Ascending aorta (tissue), 2 donors: ENCODE measurements around the gene APC2. TPM values are rescaled to one million over a fixed set of nuclear protein-coding genes. Genes with fewer than 3 reads are reported as not detected.

ENCODE experiments used
- DNase-seq, 2 donors: peaks; one replicate each; pipeline ENCODE4 v3.0.0-alpha.2; 2019; ENCODE audit warnings: low spot score in 2 of 2
- H3K27ac ChIP-seq, 2 donors: fragments of 200-600 bp; sonication (generic); one replicate each; pipeline ENCODE4 v1.5.1; 2016 to 2017; ENCODE audit warnings: mild to moderate bottlenecking in 1 of 2
- H3K27me3 ChIP-seq: fragments of 200-600 bp; sonication (generic); one replicate; pipeline ENCODE4 v1.5.1; 2017
- H3K36me3 ChIP-seq, 2 donors: fragments of 200-600 bp; sonication (generic); one replicate each; pipeline ENCODE4 v1.5.1; 2016
- H3K4me1 ChIP-seq, 2 donors: fragments of 200-600 bp; sonication (generic); one replicate each; pipeline ENCODE4 v1.5.1; 2016 to 2017; ENCODE audit warnings: mild to moderate bottlenecking in 1 of 2
- H3K4me3 ChIP-seq, 2 donors: fragments of 200-600 bp; sonication (generic); one replicate each; pipeline ENCODE4 v1.5.1; 2016 to 2017; ENCODE audit warnings: mild to moderate bottlenecking in 1 of 2
- H3K9me3 ChIP-seq, 2 donors: fragments of 200-600 bp; sonication (generic); one replicate each; pipeline ENCODE4 v1.5.1; 2016
- intact Hi-C: fragments of 100-400 bp; cut with DNase I; formaldehyde crosslinking; loops from one replicate; pipeline ENCODE4 v1.15.1; 2023
- total RNA-seq: library from RNA; depleted of rRNA; stranded (reverse); fragments of >200 nt; gene quantifications from one replicate; pipeline ENCODE4 v1.1.0, GENCODE V29; 2016
- TF ChIP-seq, protein P1 (sequence below), 3 experiments: fragments of 200-600 bp in 2 of 3; fragments of 450-650 bp in 1 of 3; sonication (generic) in 2 of 3; IDR thresholded peaks; one replicate each; pipeline ENCODE4 v1.5.1; 2016 to 2019; ENCODE audit warnings: antibody characterized with exemption in 3 of 3, mild to moderate bottlenecking in 1 of 3, moderate library complexity in 1 of 3

The APC2 gene
- total RNA-seq, 1 donor from 2014 or later, result not detected

DNA sequence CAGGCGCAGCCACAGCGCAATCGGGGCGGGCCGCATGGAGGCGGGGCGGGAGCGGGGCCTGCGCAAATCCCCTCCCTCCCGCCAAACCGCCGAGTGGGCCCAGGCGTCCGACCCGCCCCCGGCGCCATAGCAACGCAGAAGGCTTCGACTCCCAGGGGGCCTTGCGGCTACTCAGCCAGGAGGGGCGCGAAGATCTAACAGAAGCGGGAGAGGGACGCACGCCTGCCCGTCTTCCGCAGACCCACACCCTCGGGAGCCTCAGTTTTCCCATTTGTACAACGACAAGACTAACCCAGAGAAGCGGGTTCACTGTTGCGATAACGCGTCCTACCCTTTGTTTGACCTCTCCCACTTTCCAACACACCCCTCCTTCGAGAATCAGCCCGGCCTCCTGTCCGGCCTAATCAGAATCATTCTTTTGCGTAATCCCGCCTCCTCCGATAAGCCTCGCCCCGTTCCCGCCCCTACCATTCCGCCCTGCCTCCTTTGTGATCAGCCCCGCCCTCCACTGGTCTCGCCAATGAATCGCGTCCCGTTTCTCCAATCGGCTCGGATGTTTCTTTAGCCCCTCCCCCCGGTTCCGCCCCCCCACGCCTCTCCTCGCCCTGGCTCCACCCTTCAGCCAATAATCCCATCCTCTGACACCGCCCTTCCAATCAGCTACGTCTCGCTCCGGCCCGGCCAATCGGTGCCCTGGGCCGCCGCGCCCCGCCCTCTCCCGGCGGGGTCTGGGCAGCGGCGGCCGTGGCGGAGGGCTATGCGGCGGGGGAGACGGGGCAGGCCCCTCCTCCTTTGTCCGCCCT, 40.6 kb downstream of the APC2 start, which contains the start of gene PCSK4:
PCSK4 (minus strand) TSS at position 40 of the 803 bp plus-strand sequence; CDS start at position 36, 4 bp downstream.
- peak within 1 kb of the TSS; percentile 64 to 82 for H3K4me3 ChIP-seq
- peak within 1 kb of the TSS; percentile 22 to 67 for H3K27ac ChIP-seq
- H3K4me1 ChIP-seq, result peaks cover 8 to 14% of the 10 kb centered on the region in 2 donors
- no peaks in the 10 kb centered on the region for H3K36me3 ChIP-seq
- DNase-seq, result peak; percentile 95 to 99
- H3K27me3 ChIP-seq, result no peaks in the 10 kb centered on the region
- TF ChIP-seq, protein P1, sequence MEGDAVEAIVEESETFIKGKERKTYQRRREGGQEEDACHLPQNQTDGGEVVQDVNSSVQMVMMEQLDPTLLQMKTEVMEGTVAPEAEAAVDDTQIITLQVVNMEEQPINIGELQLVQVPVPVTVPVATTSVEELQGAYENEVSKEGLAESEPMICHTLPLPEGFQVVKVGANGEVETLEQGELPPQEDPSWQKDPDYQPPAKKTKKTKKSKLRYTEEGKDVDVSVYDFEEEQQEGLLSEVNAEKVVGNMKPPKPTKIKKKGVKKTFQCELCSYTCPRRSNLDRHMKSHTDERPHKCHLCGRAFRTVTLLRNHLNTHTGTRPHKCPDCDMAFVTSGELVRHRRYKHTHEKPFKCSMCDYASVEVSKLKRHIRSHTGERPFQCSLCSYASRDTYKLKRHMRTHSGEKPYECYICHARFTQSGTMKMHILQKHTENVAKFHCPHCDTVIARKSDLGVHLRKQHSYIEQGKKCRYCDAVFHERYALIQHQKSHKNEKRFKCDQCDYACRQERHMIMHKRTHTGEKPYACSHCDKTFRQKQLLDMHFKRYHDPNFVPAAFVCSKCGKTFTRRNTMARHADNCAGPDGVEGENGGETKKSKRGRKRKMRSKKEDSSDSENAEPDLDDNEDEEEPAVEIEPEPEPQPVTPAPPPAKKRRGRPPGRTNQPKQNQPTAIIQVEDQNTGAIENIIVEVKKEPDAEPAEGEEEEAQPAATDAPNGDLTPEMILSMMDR (IDR thresholded peaks at IDR 0.05), result peak in 1 of 3 experiments; percentile 5
- intact Hi-C loops, result loop anchor here (1.0 to 5.0 kb wide), 4 partner anchors 11 to 213 kb away; partner anchors contain the start of genes C19orf25, FAM174C and RPS15
- H3K9me3 ChIP-seq, result no peaks in the 10 kb centered on the region

DNA sequence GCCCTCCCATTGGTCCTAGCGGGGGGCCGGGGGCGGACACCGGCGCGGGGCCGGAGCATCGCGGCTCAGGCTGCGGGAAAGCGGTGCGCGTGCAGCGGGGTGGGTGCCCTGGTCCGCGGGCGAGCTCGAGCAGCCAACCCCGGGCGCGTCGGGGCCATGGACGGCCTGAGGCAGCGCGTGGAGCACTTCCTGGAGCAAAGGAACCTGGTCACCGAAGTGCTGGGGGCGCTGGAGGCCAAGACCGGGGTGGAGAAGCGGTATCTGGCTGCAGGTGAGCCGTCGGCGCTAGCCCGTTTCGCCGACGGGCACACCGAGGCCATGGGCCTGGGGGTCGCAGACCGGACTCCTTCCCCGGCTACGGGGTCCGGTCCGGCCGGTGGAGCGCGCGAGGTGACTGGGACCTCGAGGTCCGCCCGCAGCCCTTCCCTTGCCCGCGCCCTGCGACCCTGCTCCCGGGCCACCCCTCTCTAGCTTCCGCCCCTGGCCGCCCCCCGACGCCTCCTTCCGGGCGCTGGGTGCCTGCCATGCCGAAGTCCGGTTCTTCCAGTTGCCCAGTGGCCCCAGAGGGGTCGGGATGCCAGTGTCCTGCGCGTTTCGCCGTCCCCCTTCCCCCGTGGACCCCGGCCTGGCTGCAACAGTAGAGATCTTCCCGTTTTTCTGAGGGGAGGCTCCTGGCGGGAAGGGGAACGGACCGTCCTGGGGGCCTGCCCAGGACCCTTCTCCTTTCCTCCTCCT, 41.4 kb downstream of the APC2 start, which contains the start of gene REEP6:
REEP6 (plus strand) TSS at position 68 of the 735 bp plus-strand sequence; CDS start at position 157, 89 bp downstream.
- no peak for DNase-seq

DNA sequence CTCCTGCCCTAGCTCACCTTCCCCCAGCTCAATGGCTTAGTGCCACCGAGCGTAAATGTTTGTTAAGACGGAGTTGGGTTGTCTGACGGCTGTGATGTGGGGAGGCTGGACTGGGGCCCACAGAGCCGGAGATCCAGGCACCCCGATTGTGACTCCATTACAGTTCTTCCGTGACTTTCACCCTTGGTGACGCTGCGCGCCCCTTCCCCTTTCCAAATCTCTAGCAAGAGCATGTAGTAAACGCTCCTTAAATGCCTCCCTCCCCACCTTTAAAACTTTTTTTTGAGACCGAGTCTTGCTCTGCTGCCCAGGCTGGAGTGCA, 41.9 kb downstream of the APC2 start:
- TF ChIP-seq, protein P1 (IDR thresholded peaks at IDR 0.05), result no peak
- H3K4me3 ChIP-seq, result peak overlapping the region; percentile 64 to 68
- DNase-seq, result no peak
- no peaks in the 10 kb centered on the region for H3K36me3 ChIP-seq
- H3K9me3 ChIP-seq, result no peaks in the 10 kb centered on the region
- no peaks in the 10 kb centered on the region for H3K27me3 ChIP-seq
- peaks cover 8 to 14% of the 10 kb centered on the region in 2 donors for H3K4me1 ChIP-seq
- intact Hi-C loops, result loop anchor here (2.0 to 5.0 kb wide), 2 partner anchors 53 to 215 kb away; partner anchors contain the start of genes FAM174C and RPS15
- H3K27ac ChIP-seq, result no peak overlapping the region

More for the DNA sequence above, 41.4 kb downstream of the APC2 start, which contains the start of gene REEP6:
- intact Hi-C loops, result loop anchor here (2.0 to 5.0 kb wide), 2 partner anchors 52 to 214 kb away; partner anchors contain the start of genes FAM174C and RPS15
- Histone ChIP-seq H3K4me1 (peaks cover 8 to 14% of the 10 kb centered on the region in 2 donors), H3K4me3 (peak within 1 kb of the TSS; percentile 64 to 82), H3K9me3 (no peaks in the 10 kb centered on the region), H3K27ac (peak within 1 kb of the TSS; percentile 22 to 67), H3K27me3 (no peaks in the 10 kb centered on the region), H3K36me3 (no peaks in the 10 kb centered on the region)
- TF ChIP-seq, protein P1 (IDR thresholded peaks at IDR 0.05), result no peak

DNA sequence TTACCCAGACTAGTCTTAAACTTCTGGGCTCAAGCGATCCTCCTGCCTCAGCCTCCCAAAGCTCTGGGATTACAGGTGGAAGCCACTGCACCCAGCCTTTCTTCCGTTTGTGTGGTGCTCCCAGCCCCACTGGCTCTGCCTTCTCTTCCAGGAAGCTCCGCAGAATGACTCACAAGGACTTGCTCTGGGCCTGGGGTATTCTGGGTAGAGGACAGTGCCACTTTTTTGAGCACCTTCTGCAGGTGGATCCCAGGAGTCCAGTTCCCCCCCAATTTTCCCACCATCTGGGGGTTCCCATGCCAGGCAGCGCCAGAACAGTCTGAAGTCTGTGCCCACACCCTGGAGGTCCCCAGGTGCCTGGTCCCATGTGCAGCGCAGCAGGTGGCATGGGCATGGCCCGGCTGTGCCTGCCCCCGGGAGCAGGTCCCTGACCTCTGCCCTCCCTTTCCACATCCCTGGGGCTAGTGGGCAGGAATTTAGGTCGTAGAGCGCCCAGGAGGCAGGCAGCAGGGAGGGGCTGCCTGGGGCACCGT, 42.6 kb downstream of the APC2 start:
- H3K4me1 ChIP-seq, result peaks cover 8 to 14% of the 10 kb centered on the region in 2 donors
- TF ChIP-seq, protein P1 (IDR thresholded peaks at IDR 0.05), result no peak
- H3K27ac ChIP-seq, result no peak overlapping the region
- no peak for DNase-seq
- intact Hi-C loops, result loop anchor here (5.0 kb wide), 1 partner anchor 215 kb away; the partner anchor contains the start of gene FAM174C
- no peaks in the 10 kb centered on the region for H3K27me3 ChIP-seq
- no peaks in the 10 kb centered on the region for H3K36me3 ChIP-seq
- no peak overlapping the region for H3K4me3 ChIP-seq
- no peaks in the 10 kb centered on the region for H3K9me3 ChIP-seq

DNA sequence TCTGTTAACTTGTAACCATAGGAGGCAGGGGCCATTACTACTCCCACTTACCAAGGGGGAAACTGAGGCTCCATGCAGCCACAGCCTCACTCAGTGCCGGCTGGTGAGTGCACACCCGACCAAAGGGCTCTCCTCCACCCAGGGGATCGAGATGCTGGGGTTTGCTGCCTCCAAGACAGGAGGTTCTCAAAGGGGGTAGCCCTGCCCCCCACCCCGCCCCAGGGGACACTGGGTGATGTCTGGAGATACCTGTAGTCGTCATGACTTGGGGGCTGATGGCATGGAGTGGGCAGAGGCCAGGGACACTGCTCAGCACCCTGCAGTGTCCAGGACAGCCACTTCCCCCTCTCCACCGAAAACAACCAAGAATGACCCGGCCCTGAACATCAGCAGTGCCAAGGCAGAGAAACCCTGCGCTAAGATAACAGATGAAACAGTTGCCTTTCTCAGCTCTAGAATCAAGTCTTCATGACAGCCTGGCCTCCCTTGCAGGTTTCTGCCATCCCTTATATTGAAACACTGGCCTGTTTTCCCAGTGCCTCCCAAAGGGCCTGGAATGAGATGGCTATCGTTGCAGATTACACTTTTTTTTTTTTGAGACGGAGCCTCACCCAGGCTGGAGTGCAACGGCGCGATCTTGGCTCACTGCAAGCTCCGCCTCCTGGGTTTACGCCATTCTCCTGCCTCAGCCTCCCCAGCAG, 44.3 kb downstream of the APC2 start:
- DNase-seq, result no peak
- Histone ChIP-seq H3K4me3 (no peak overlapping the region), H3K27ac (no peak overlapping the region), H3K4me1 (peaks cover 8 to 14% of the 10 kb centered on the region in 2 donors), H3K27me3 (no peaks in the 10 kb centered on the region), H3K36me3 (no peaks in the 10 kb centered on the region), H3K9me3 (no peaks in the 10 kb centered on the region)
- TF ChIP-seq, protein P1 (IDR thresholded peaks at IDR 0.05), result no peak
- intact Hi-C loops, result loop anchor here (5.0 kb wide), 1 partner anchor 217 kb away; the partner anchor contains the start of gene FAM174C
